ENCODE data around the gene SSTR5. TPM values are rescaled to one million over a fixed set of nuclear protein-coding genes. Genes with fewer than 3 reads are reported as not detected.

The SSTR5 gene
- polyA plus RNA-seq, 1 experiment = not detected

GRCh38 chr16:1073566-1074378, 1.2 kb downstream of the SSTR5 start:
- H3K4me3 ChIP-seq (ENCODE audit: low read depth, low read length) = no peak overlapping the region
- H3K27me3 ChIP-seq (ENCODE audit: control insufficient read depth, insufficient read depth, low read length) = peaks cover 25% of the 10 kb centered on the region
- TF ChIP-seq CTCF (IDR thresholded peaks at IDR 0.05; ENCODE audit: low read depth, low read length) = no peak
- no peak overlapping the region for H3K27ac ChIP-seq (ENCODE audit: low read depth, low read length)
- no peak for DNase-seq (ENCODE audit: low read depth, low spot score)
- no peaks in the 10 kb centered on the region; the same call in 1 of the 2 replicates for H3K9me3 ChIP-seq (ENCODE audit: control insufficient read depth, insufficient read depth, low read length)
- POLR2A ChIA-PET = no interaction called here
- CTCF ChIA-PET = no interaction called here

GRCh38 chr16:1074379-1074649, 1.8 kb downstream of the SSTR5 start:
- no peak for TF ChIP-seq CTCF (IDR thresholded peaks at IDR 0.05; ENCODE audit: low read depth, low read length)
- ChIA-PET CTCF (no interaction called here), POLR2A (no interaction called here)
- Histone ChIP-seq H3K4me3 (ENCODE audit: low read depth, low read length) (no peak overlapping the region), H3K9me3 (ENCODE audit: control insufficient read depth, insufficient read depth, low read length) (peaks cover under 1% of the 10 kb centered on the region; the same call in 1 of the 2 replicates), H3K27ac (ENCODE audit: low read depth, low read length) (no peak overlapping the region), H3K27me3 (ENCODE audit: control insufficient read depth, insufficient read depth, low read length) (peaks cover 24% of the 10 kb centered on the region)
- DNase-seq (ENCODE audit: low read depth, low spot score) = no peak

GRCh38 chr16:1075546-1075945, 3.0 kb downstream of the SSTR5 start:
- Histone ChIP-seq H3K27me3 (ENCODE audit: control insufficient read depth, insufficient read depth, low read length) (peaks cover 23% of the 10 kb centered on the region), H3K27ac (ENCODE audit: low read depth, low read length) (no peak overlapping the region), H3K4me3 (ENCODE audit: low read depth, low read length) (no peak overlapping the region), H3K9me3 (ENCODE audit: control insufficient read depth, insufficient read depth, low read length) (peaks cover 7% of the 10 kb centered on the region; the same call in 1 of the 2 replicates)
- DNase-seq (ENCODE audit: low read depth, low spot score) = no peak
- POLR2A ChIA-PET = no interaction called here
- CTCF ChIA-PET = no interaction called here
- TF ChIP-seq CTCF (IDR thresholded peaks at IDR 0.05; ENCODE audit: low read depth, low read length) = no peak

GRCh38 chr16:1076801-1077576, 4.4 kb downstream of the SSTR5 start:
- ChIA-PET CTCF (no interaction called here), POLR2A (no interaction called here)
- H3K27ac ChIP-seq (ENCODE audit: low read depth, low read length) = no peak overlapping the region
- H3K27me3 ChIP-seq (ENCODE audit: control insufficient read depth, insufficient read depth, low read length) = peaks cover 18% of the 10 kb centered on the region
- no peak for TF ChIP-seq CTCF (IDR thresholded peaks at IDR 0.05; ENCODE audit: low read depth, low read length)
- H3K9me3 ChIP-seq (ENCODE audit: control insufficient read depth, insufficient read depth, low read length) = peaks cover 10% of the 10 kb centered on the region; the same call in 1 of the 2 replicates
- DNase-seq (ENCODE audit: low read depth, low spot score) = no peak
- H3K4me3 ChIP-seq (ENCODE audit: low read depth, low read length) = no peak overlapping the region

Data from AG04450 (cell line).